Measurements from ENCODE around the gene ANKDD1A. TPM values are rescaled to one million over a fixed set of nuclear protein-coding genes. Genes with fewer than 3 reads are reported as not detected.

Gene ANKDD1A
- polyA plus RNA-seq, 10 donors, result 3.1 to 9.9 (median 5.2) TPM

GRCh38 chr15:64919721-64920120, 8.0 kb downstream of the ANKDD1A start:
- no peak for DNase-seq

- DNase-seq, result no peak
Measured at GRCh38 chr15:64921711-64922110, 10.0 kb downstream of the ANKDD1A start.

GRCh38 chr15:64923546-64923945, 11.8 kb downstream of the ANKDD1A start:
- DNase-seq, result no peak

GRCh38 chr15:64925335-64926330, 13.9 kb downstream of the ANKDD1A start:
- no peak for DNase-seq

- no peak for DNase-seq
Measured at GRCh38 chr15:64926661-64927060, 15.0 kb downstream of the ANKDD1A start.

- no peak for DNase-seq
Measured at GRCh38 chr15:64928626-64929220, 17.0 kb downstream of the ANKDD1A start.

GRCh38 chr15:64930019-64930652, 18.4 kb downstream of the ANKDD1A start:
- no peak for DNase-seq

- DNase-seq, result no peak
Measured at GRCh38 chr15:64930778-64931371, 19.2 kb downstream of the ANKDD1A start.

GRCh38 chr15:64931381-64931780, 19.7 kb downstream of the ANKDD1A start:
- no peak for DNase-seq

- no peak for DNase-seq
Measured at GRCh38 chr15:64934023-64934422, 22.3 kb downstream of the ANKDD1A start.

- no peak for DNase-seq
Measured at GRCh38 chr15:64938192-64938591, 26.5 kb downstream of the ANKDD1A start.

GRCh38 chr15:64942356-64942755, 30.7 kb downstream of the ANKDD1A start:
- DNase-seq, result no peak

GRCh38 chr15:64943512-64944225, 32.0 kb downstream of the ANKDD1A start:
- DNase-seq, result no peak

- DNase-seq, result no peak
Measured at GRCh38 chr15:64944961-64945360, 33.3 kb downstream of the ANKDD1A start.

- no peak for DNase-seq
Measured at GRCh38 chr15:64947211-64947610, 35.5 kb downstream of the ANKDD1A start.

- DNase-seq, result no peak
Measured at GRCh38 chr15:64948916-64949315, 37.2 kb downstream of the ANKDD1A start.

GRCh38 chr15:64949383-64950186, 37.9 kb downstream of the ANKDD1A start:
- no peak for DNase-seq

- no peak for DNase-seq
Measured at GRCh38 chr15:64950888-64951287, 39.2 kb downstream of the ANKDD1A start.

GRCh38 chr15:64951777-64952418, 40.2 kb downstream of the ANKDD1A start:
- DNase-seq, result no peak

- DNase-seq, result no peak
Measured at GRCh38 chr15:64954395-64954794, 42.7 kb downstream of the ANKDD1A start.
